ENCODE data around the gene BORCS5. TPM values are rescaled to one million over a fixed set of nuclear protein-coding genes. Genes with fewer than 3 reads are reported as not detected.

BORCS5 gene
- total and polyA plus RNA-seq, 2 of the 8 experiments (the other 6 are each of a cell fraction or from before 2014, with no cell fraction given): 8.3 to 17.4 TPM

DNA sequence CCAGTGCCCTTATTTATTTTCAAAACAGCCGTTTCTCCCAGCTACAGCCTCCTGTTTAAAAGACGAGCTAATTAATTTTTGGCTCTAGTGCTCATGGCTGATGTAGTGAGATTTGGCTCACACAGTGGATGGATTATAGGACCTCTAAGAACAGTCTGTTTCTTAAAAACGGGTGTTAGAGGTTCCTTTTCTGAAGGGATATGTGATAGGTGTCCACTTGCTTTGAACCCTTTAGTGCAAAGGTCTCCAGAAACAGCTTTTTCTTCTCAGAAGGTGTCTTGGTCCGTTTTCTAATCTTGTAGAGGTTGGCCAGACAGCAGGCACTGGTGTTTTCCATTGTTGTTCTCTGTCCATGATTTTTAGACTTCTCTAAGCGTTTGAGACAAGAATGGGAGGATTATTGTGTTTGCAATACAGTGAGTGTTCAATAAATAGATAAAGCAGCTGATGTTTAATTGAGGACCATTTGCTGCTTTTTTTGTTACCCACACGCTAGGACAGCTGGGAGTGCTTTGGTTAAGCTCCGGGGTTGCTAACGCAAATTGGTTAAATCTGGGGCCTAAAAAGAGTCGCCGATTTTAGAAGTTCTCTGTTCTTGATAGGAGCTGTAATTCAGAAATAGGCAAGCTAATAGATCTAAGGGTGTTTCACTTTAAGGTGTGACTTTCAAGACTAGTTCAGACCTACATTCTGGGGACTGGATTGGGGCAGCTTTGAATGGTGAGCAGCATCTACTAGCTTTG is 1.0 kb downstream of the BORCS5 start:
- H2BK20ac ChIP-seq (ENCODE audit: low read length): no peak overlapping the region
- H3K23ac ChIP-seq (ENCODE audit: insufficient read length): no peak overlapping the region
- no peak overlapping the region for H2BK120ac ChIP-seq (replicated peaks; ENCODE audit: low read depth, low read length)
- no peaks in the 10 kb centered on the region; the same call in 1 of the 2 replicates for H3K79me1 ChIP-seq (ENCODE audit: low read depth, low read length)
- no peaks in the 10 kb centered on the region for H3K27me3 ChIP-seq (replicated peaks in 1 of 4; ENCODE audit: control insufficient read depth in 3 of 4, extremely low read depth in 1 of 4, insufficient read depth in 3 of 4, low read length in 3 of 4)
- no peak overlapping the region for H2AK5ac ChIP-seq (ENCODE audit: low read depth, low read length)
- H3K4me1 ChIP-seq (replicated peaks in 1 of 4; ENCODE audit: control insufficient read depth in 3 of 4, insufficient read depth in 4 of 4, low read length in 3 of 4): peaks cover 0 to 6% (median 2%) of the 10 kb centered on the region in 4 experiments; a peak in 3 of 7 replicates
- H3K9me3 ChIP-seq (ENCODE audit: insufficient read depth in 2 of 2, low read depth in 1 of 2, low read length in 1 of 2): no peaks in the 10 kb centered on the region
- H3K23me2 ChIP-seq (ENCODE audit: low read depth, low read length): peaks cover 7% of the 10 kb centered on the region; the same call in 1 of the 2 replicates
- DNase-seq (ENCODE audit: low read depth in 1 of 2, low spot score in 2 of 2) (peak in 1 of 2 experiments; percentile 33), FAIRE-seq (no peak)
- peak overlapping the region; percentile 25 for H4K91ac ChIP-seq (replicated peaks; ENCODE audit: insufficient read length, low read length)
- H3K14ac ChIP-seq (ENCODE audit: insufficient read length): no peak overlapping the region
- peak overlapping the region; percentile 68 to 86 (median 83) for H3K4me3 ChIP-seq (ENCODE audit: extremely low read depth in 1 of 4, insufficient read depth in 2 of 4, low read depth in 3 of 4, low read length in 4 of 4)
- 50% methylated on average over 10 of the region's 10 CpGs; no CpG with 5 or more reads in 1 of the 2 experiments for WGBS, 2 experiments (ENCODE audit: extremely low coverage in 1 of 2, insufficient coverage in 1 of 2, insufficient read length in 1 of 2, insufficient replicate concordance in 2 of 2, low coverage in 1 of 2, low lambda C conversion rate in 2 of 2, missing lambda C conversion rate in 1 of 2)
- no peak overlapping the region for H3K18ac ChIP-seq (ENCODE audit: extremely low read depth, low read length)
- H2BK12ac ChIP-seq (ENCODE audit: low read depth, low read length): 0 out of 2 replicates have a peak overlapping the region, but pooled peaks have one; percentile 39
- CTCF ChIA-PET (ENCODE audit: partially characterized antibody): interaction anchor here (0.6 to 3.8 kb wide), 21 partner anchors 10 to 743 kb away, joined by 3 to 24 read pairs (median 3); partner anchors contain the start of gene DUSP16
- 0 out of 2 replicates have a peak overlapping the region, but pooled peaks have one; percentile 62 for H3K27ac ChIP-seq (ENCODE audit: low read depth, low read length)
- H4K8ac ChIP-seq (ENCODE audit: extremely low read depth, insufficient read depth, low read length): peak overlapping the region; percentile 89
- peak overlapping the region; percentile 86 to 98 for H3K4me2 ChIP-seq (ENCODE audit: insufficient read depth in 1 of 2, low read depth in 2 of 2, low read length in 2 of 2)
- POLR2A ChIA-PET (ENCODE audit: partially characterized antibody): interaction anchor here (0.6 to 2.9 kb wide), 16 partner anchors 8 to 682 kb away, joined by 3 to 10 read pairs (median 4); partner anchors contain the start of genes DUSP16, GPR19 and LRP6
- peak overlapping the region; percentile 7 for H3K56ac ChIP-seq (replicated peaks; ENCODE audit: insufficient read length, low read depth, low read length)
- no peak overlapping the region for H2BK15ac ChIP-seq (ENCODE audit: low read length)
- H2BK5ac ChIP-seq (ENCODE audit: low read depth, low read length): peak overlapping the region; percentile 89
- peaks cover 0 to 10% of the 10 kb centered on the region in 2 experiments; a peak in 2 of 4 replicates for H3K79me2 ChIP-seq (ENCODE audit: control insufficient read depth in 1 of 2, insufficient read depth in 2 of 2, low read length in 2 of 2)
- H2AFZ ChIP-seq (ENCODE audit: low read length): peak overlapping the region; percentile 72
- H4K20me1 ChIP-seq (replicated peaks in 1 of 2; ENCODE audit: control insufficient read depth in 1 of 2, insufficient read depth in 2 of 2, low read length in 2 of 2): no peaks in the 10 kb centered on the region
- H3K36me3 ChIP-seq (ENCODE audit: control insufficient read depth in 2 of 4, insufficient read depth in 4 of 4, low read length in 3 of 4): peaks cover 0 to 2% (median under 1%) of the 10 kb centered on the region in 4 experiments; a peak in 1 of 8 replicates
- H4K5ac ChIP-seq (ENCODE audit: insufficient read length, low read depth, low read length): no peak overlapping the region
- H3K9ac ChIP-seq (replicated peaks in 1 of 4; ENCODE audit: extremely low read depth in 1 of 4, low read depth in 3 of 4, low read length in 3 of 4): peak overlapping the region; percentile 13 to 76 (median 74)
- H3K4ac ChIP-seq (replicated peaks; ENCODE audit: insufficient read length, low read depth, low read length): peak overlapping the region; percentile 36
- no peak for TF ChIP-seq EGR1 (IDR thresholded peaks at IDR 0.05; ENCODE audit: borderline replicate concordance, low read depth, low read length)
- TF ChIP-seq RNF2 (IDR thresholded peaks at IDR 0.05; ENCODE audit: borderline replicate concordance, low read depth, low read length, missing control alignments, poor library complexity, severe bottlenecking): no peak
- no peak for TF ChIP-seq CHD2 (IDR thresholded peaks at IDR 0.05; ENCODE audit: low read length)
- no peak for TF ChIP-seq SAP30 (IDR thresholded peaks at IDR 0.05; ENCODE audit: insufficient read depth, insufficient replicate concordance, low read length)
- no peak for TF ChIP-seq EZH2 (IDR thresholded peaks at IDR 0.05; ENCODE audit: low read depth, low read length, severe bottlenecking)
- no peak for TF ChIP-seq SUZ12 (IDR thresholded peaks at IDR 0.05; ENCODE audit: low read length)
- no peak for TF ChIP-seq EP300 (IDR thresholded peaks at IDR 0.05; ENCODE audit: borderline replicate concordance in 1 of 2, low read depth in 2 of 2, low read length in 2 of 2)
- no peak for TF ChIP-seq NANOG (IDR thresholded peaks at IDR 0.05; ENCODE audit: insufficient read depth, low read depth, low read length, poor library complexity, severe bottlenecking)
